ENCODE measurements around the gene FHL2.

Gene FHL2

GRCh38 chr2:105378276-105378840, 20.5 kb downstream of the FHL2 start:
- no peak for DNase-seq (ENCODE audit: low read depth)

GRCh38 chr2:105377871-105378270, 21.0 kb downstream of the FHL2 start:
- DNase-seq (ENCODE audit: low read depth): no peak

- DNase-seq (ENCODE audit: low read depth): no peak
Observed at GRCh38 chr2:105376789-105377240, 22.0 kb downstream of the FHL2 start.

GRCh38 chr2:105376010-105376409, 22.8 kb downstream of the FHL2 start:
- DNase-seq (ENCODE audit: low read depth): no peak

- no peak for DNase-seq (ENCODE audit: low read depth)
Observed at GRCh38 chr2:105375001-105375561, 23.8 kb downstream of the FHL2 start.

GRCh38 chr2:105373895-105374401, 24.9 kb downstream of the FHL2 start:
- DNase-seq (ENCODE audit: low read depth): no peak

- DNase-seq (ENCODE audit: low read depth): no peak
Observed at GRCh38 chr2:105373344-105373781, 25.5 kb downstream of the FHL2 start.

GRCh38 chr2:105371810-105372209, 27.0 kb downstream of the FHL2 start:
- DNase-seq (ENCODE audit: low read depth): no peak

GRCh38 chr2:105371156-105371555, 27.7 kb downstream of the FHL2 start:
- DNase-seq (ENCODE audit: low read depth): no peak

GRCh38 chr2:105369777-105370690, 28.8 kb downstream of the FHL2 start:
- DNase-seq (ENCODE audit: low read depth): peak; percentile 24

GRCh38 chr2:105368759-105369408, 30.0 kb downstream of the FHL2 start:
- no peak for DNase-seq (ENCODE audit: low read depth)

- DNase-seq (ENCODE audit: low read depth): no peak
Observed at GRCh38 chr2:105365206-105365605, 33.6 kb downstream of the FHL2 start.

- DNase-seq (ENCODE audit: low read depth): no peak
Observed at GRCh38 chr2:105364436-105365139, 34.3 kb downstream of the FHL2 start.

- DNase-seq (ENCODE audit: low read depth): no peak
Observed at GRCh38 chr2:105362862-105363591, 35.8 kb downstream of the FHL2 start.

- DNase-seq (ENCODE audit: low read depth): no peak
Observed at GRCh38 chr2:105361102-105361889, 37.6 kb downstream of the FHL2 start.

- no peak for DNase-seq (ENCODE audit: low read depth)
Observed at GRCh38 chr2:105358593-105358992, 40.3 kb downstream of the FHL2 start.

GRCh38 chr2:105357122-105357521, 41.7 kb downstream of the FHL2 start:
- no peak for DNase-seq (ENCODE audit: low read depth)

- no peak for DNase-seq (ENCODE audit: low read depth)
Observed at GRCh38 chr2:105344704-105345345, 54.0 kb downstream of the FHL2 start.

GRCh38 chr2:105339414-105339813, 59.4 kb downstream of the FHL2 start:
- DNase-seq (ENCODE audit: low read depth): no peak

GRCh38 chr2:105338020-105338385, 60.8 kb downstream of the FHL2 start:
- DNase-seq (ENCODE audit: low read depth): no peak

All from CMK (cell line).